Stimulated activated CD8-positive, alpha-beta memory T cell treated with anti-CD3 and anti-CD28 coated beads, Interleukin-12 subunit alpha, Interleukin-12 subunit beta, amount 100 ng/mL, for 1 hour (primary cell): ENCODE measurements around the gene MTHFD1L.
"Not testable (repeated sequence)": the region's sequence is repeated elsewhere in the genome, so short reads cannot be mapped to it uniquely, and the experiment has no call there.

ENCODE experiments used
- DNase-seq: peaks from one replicate; pipeline ENCODE4 v3.0.0-alpha.2; 2020; ENCODE audit warnings: low read depth

The MTHFD1L gene

GRCh38 chr6:151067684-151068596, 202.4 kb downstream of the MTHFD1L start:
- no peak for DNase-seq

DNA sequence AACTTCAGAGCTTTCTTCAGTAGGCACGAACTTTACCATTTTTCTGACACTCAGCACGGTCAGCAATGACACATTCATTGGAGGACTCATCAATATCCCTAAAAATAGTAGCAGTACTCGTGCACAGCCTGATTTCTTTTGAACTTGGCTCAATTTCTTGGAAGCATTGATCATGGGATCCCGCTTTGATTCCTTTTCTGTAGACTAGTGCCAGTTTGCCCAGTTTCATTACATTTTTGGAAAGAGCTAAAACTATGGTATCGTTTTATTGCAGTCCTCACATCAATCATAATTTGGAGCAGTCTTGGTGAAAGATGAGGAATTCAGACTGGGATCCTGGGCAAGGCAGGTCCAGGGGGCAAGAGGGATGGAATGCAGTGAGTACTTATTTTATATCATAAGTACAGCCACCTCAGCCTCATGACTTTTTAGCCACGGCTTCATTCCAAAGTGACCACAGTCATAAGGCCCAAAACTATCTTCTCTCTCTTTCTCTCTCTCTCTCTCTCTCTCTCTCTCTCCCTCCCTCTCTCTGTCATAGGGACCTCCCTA, 203.3 kb downstream of the MTHFD1L start:
- no peak for DNase-seq

DNA sequence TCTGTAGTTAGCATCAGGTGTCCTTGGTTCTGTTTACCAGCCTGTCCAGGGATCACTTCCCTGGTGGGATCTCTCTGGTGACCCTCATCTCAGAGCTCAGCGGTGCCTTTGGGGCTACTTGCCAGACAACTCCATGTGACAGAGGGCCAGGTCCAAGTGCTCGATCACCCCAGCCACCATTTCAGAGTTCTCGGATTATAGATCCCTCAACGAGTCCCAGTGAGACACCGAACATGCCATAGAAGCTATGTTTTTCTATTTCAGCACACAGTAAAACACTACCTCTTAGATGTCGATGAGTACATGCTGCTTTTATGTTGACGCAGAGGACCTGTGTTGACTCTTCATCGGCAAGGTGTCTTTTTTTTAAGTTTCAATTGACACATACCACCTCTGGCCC, 204.1 kb downstream of the MTHFD1L start:
- DNase-seq: no peak

DNA sequence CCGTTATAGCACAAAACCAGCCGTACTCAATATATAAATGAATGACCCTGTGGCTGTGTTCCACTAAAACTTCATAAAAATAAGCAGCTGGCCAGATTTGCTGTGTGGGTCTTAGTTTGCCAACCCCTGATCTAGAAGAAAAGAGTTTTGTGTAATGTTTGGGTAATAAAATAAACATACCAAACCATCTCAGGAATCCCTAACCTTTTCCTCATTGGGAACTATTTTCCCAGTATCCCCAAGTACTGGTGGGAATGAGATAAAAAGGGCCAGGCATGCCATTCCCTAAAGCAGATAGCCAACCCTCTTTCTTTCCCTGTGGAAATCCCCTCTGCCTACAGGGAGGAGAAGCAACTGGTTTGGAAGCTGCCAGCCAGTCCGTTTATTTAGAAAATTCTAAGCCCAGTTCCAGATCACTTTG, 205.1 kb downstream of the MTHFD1L start:
- no peak for DNase-seq

DNA sequence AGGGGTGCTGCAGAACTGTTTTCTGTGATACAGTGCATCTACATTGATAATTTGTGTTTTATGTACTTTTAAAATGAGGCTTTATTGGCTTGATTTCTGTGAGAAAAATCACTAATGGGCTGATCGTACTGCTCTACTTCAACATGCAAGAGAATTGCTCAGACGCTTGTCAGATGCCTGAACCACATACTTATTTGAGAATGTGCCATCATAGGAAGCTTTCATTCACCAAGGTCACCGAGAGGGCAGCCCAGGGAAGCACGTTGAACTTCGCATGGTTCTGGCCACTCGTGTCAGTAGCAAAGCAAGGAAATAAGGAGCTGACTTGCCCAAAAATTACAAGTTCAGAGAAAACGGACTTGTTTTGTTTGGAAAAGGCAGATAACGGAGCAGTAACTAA, 205.8 kb downstream of the MTHFD1L start:
- DNase-seq: no peak

- DNase-seq: no peak
These were observed 207.6 kb downstream of the MTHFD1L start for GRCh38 chr6:151073146-151073545.

GRCh38 chr6:151073701-151074100, 208.2 kb downstream of the MTHFD1L start:
- DNase-seq: no peak

DNA sequence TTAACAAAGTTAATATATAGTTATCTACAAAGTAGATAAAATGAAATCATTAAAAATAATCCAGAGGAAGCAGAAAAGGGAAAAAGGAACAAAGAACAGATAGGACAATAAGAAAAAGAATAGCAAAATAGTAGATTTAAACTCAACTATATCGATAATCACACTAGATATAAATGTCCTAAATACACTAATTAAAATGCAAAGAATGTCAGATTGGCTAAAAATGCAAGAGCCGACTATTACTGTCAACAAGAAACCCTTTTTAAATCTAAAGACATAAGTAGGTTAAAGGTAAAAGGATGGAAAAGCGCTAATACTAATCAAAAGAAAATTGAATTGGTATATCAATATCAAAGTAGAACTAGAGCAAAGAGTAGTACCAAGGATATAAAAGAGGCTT, 209.5 kb downstream of the MTHFD1L start:
- DNase-seq: no peak

DNA sequence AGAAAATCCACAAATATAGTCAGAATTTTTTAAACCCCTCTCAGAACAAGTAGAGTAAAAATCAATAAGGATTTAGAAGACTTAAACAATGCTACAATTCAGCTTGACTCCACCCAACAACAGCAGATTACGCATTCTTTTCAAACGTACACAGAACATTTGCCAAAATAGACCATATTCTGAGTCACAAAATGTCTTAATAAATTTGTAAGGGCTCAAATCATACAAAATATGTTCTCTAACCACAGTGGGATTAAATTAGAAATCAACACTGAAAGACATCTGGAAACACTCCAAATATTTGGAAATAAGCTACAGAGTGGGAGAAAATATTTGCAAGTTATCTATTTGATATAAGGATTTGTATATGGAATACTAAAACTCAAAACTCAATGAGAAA, 210.0 kb downstream of the MTHFD1L start:
- DNase-seq: no peak

DNA sequence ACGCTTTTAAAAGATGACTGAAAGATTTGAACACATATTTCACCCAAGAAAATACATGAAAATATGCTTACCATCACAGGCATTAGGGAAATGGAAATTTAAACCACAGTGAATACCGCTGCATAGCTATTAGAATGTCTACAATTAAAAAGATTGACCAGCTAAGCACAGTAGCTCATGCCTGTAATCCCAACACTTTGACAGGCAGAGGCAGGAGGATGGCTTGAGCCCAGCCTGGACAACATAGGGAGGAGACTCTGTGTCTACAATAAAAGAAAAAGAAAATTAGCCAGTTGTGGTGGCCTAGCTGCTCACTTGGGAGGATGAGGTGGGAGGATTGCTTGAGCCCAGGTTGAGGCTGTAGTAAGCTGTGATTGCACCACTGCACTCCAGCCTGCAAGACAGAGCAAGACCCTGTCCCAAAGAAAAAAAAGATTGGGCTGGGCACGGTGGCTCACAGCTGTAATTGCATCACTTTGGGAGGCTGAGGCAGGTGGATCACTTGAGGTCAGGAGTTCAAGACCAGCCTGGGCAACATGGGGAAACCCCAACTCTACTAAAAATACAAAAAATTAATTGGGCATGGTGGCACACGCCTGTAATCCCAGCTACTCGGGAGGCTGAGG, 210.5 kb downstream of the MTHFD1L start:
- no peak for DNase-seq

DNA sequence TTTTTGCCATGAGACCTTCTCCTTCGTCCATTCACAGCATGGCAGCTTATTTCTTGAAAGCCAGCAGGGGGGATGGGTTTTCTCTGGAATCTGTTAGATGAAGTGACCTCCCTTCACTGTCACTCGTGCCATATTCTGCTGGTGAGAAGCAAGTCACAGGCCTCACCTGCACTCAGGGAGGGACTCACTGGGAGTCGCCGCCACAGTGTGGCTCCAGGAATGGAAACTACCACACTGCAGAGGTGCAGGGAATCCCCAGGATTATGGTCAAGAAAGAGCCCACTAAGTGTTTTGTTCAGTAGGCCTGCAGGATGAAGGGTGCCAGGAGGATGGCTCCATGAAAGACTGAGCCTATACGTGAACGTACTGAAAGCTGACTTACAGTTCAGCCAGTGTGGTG, 213.2 kb downstream of the MTHFD1L start:
- no peak for DNase-seq

DNA sequence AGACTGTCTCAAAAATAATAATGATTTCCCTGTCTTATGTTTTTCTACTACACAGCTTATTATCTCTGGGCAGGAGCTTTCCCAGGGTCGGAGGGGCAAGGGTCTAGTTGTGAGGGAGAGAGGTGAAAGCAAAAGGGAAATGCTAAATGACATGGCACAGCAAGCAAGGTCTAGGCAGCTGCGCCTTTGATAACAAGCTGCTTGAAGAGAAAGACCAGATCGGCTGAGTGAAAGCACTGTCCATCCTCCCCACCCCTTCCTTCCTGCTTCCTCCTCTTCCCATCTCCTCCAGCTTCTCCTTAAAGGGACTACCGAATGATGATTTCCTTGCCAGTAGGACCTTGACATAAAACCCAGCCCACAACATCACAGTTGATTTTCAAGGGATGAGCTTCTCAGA, 216.2 kb downstream of the MTHFD1L start:
- no peak for DNase-seq

DNA sequence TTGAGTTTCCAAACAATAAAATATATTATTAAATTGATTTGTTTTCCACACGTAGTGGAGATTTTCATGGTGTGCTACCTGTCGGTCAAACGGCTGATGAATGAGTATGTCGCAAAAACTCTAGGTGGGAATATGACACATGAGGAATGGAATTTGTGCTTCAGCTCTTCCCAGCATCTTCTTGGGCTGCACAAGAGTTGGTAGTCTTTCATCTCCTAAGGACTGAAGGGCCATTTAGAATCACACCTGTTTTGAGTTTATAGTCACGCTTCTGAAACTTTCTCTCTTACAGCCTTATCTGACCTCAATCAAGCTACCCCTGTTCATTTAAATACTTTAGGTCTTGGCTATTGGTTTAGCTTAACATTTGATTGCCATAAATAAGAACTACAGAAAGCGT, 216.6 kb downstream of the MTHFD1L start:
- no peak for DNase-seq

DNA sequence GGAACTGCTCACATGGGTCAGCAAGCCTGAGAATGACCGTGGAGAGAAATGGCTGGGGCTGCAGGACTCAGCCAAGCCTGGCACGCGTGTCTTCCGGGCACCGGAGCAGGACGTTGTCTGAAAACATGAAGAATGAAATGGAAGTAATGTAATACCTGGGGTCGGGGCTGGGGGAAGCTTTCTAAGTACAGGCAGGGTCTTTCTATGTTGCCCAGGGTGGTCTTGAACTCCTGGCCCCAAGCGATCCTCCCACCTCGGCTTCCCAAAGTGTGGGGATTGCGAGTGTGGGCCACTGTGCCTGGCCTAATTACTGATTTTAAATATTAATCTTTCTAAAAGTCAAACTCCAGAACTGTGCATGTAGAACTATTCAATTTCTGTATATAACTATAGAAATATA, 218.8 kb downstream of the MTHFD1L start:
- DNase-seq: no peak

DNA sequence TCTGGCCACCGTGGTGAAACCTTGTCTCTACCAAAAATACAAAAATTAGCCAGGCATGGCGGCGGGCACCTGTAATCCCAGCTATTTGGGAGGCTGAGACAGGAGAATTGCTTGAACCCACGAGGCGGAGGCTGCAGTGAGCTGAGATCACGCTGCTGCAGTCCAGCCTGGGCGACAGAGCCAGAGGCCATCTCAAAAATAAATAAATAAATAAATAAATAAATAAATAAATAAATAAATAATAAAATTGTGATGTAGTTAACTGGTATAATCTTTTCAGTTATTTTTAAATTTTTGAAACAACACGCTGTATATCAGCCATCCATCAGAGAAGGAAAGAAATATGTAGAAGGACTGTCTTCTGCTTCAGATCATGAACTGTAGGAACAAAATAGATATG, 221.6 kb downstream of the MTHFD1L start:
- DNase-seq: not testable (repeated sequence)

GRCh38 chr6:151087861-151088598, 222.5 kb downstream of the MTHFD1L start:
- no peak for DNase-seq

- no peak for DNase-seq
These were observed 223.1 kb downstream of the MTHFD1L start for GRCh38 chr6:151088599-151088935.

DNA sequence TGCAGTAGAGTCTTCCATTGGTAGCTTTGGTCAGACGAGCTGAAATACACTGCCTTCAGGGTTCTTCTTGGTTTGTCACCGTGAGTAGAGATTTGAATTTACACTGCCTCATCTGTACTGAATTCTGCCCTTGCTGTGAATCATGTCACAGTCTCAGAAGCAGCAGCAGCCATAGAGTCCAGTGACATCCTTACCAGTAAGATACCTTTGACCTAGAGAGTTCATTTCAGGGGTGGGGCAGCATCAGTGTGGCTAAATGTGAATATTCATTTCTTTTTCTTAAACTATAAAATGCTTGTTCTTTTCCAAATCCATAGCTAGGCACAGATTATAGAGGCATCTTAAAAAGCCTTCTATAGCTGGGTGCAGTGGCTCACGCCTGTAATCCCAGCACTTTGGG, 223.5 kb downstream of the MTHFD1L start:
- DNase-seq: no peak

GRCh38 chr6:151089978-151090377, 224.5 kb downstream of the MTHFD1L start:
- no peak for DNase-seq

DNA sequence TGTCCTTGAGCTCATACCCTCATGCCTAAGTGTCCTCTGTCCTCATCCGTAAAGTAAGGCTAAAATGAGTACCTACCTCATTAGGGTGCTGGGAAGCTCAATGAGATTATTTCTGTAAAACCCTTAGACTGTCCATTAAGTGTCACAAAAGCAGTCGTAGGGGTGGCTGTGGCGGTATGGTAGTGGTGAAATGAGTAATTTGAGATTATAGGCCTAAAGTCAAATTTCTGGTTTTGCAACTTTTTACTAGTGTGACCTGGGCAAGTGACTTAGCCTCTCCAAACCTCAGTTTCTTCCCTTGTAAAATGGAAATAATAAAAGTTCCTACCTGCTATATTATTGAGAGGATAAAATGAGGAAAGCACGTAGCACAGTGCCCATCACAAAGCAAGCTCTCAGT, 226.1 kb downstream of the MTHFD1L start:
- DNase-seq: no peak

DNA sequence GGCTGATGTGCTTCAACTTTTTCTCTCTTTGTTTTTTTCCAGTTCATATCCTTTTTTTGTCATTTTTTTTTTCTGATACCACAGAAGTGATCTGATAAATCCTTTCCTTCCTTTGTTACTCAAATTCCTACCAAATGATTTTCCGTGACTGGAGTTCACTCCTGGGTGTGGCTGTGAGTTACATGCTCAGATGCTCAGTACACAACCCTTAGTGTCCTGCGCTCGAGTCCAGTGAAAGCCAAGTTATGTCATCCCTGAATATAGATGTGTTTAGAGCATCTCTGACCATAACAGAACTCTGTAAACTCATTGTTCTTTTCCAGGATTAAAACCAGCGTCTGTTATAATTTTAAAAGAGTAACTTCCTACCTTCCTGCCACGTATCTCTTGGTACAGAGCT, 227.1 kb downstream of the MTHFD1L start:
- no peak for DNase-seq

DNA sequence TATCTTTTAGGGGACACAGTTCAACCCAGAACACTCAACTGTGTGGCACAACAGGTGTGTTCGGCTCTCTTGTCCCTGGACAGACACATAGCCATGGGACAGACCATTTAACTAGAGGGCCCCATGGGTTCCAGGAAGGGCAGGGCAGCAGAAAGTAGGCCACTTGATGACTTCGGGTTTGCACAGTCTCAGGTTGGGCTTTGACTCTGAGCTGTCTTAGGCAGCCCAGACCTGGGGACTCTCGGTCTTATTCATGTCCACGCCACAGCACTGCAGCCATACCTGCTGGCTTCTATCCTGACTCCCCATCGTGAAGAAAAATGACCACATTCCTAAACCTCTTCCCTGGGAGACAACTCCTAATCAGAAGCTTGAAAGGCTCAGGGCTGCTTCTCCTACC, 228.2 kb downstream of the MTHFD1L start:
- DNase-seq: no peak
